GM12872 (cell line): ENCODE results near the gene SOX13.

Experiments
- CTCF ChIP-seq: IDR thresholded peaks from 3 replicates; pipeline ENCODE4 v1.5.1; 2011; ENCODE audit warnings: low read depth, mild to moderate bottlenecking, low read length, moderate library complexity; ENCODE audit not compliant: insufficient read depth

The SOX13 gene

GRCh38 chr1:204081164-204081790 lies 8.4 kb downstream of the SOX13 start:
- no peak for TF ChIP-seq CTCF

GRCh38 chr1:204081791-204082513 lies 9.0 kb downstream of the SOX13 start:
- TF ChIP-seq CTCF = no peak

- TF ChIP-seq CTCF = no peak
These were observed 10.6 kb downstream of the SOX13 start for GRCh38 chr1:204083491-204083890.

- no peak for TF ChIP-seq CTCF
These were observed 11.4 kb downstream of the SOX13 start for GRCh38 chr1:204084247-204084772.

GRCh38 chr1:204085876-204086275 lies 13.0 kb downstream of the SOX13 start:
- TF ChIP-seq CTCF = no peak

- TF ChIP-seq CTCF = no peak
These were observed 14.4 kb downstream of the SOX13 start for GRCh38 chr1:204087181-204087892.

- no peak for TF ChIP-seq CTCF
These were observed 15.1 kb downstream of the SOX13 start for GRCh38 chr1:204087893-204088528.
